Measurements from ENCODE around the gene AADACL2. TPM values are rescaled to one million over a fixed set of nuclear protein-coding genes. Genes with fewer than 3 reads are reported as not detected.

The AADACL2 gene
- total RNA-seq = under 1 TPM in 1 of 2 donors, not detected in 1; 0.62 TPM

GRCh38 chr3:151733613-151734012, at the start of gene AADACL2:
TSS of gene AADACL2 (plus strand) at chr3:151733927. CDS start at chr3:151734036, 109 bp downstream.
- Histone ChIP-seq H3K27me3 (replicated peaks; ENCODE audit: insufficient read depth) (no peaks in the 10 kb centered on the region), H3K27ac (no peak within 1 kb of the TSS), H3K4me1 (replicated peaks) (no peaks in the 10 kb centered on the region), H3K36me3 (no peaks in the 10 kb centered on the region), H3K9me3 (no peaks in the 10 kb centered on the region), H3K4me3 (no peak within 1 kb of the TSS)
- intact Hi-C loops (cut with DNase I) = no loop called here
- TF ChIP-seq CTCF (IDR thresholded peaks at IDR 0.05) (no peak), POLR2A (IDR thresholded peaks at IDR 0.05) (no peak), POLR2AphosphoS5 (IDR thresholded peaks at IDR 0.05) (no peak)
- no peak for DNase-seq (ENCODE audit: low spot score)
- WGBS = 88% methylated on average over 1 of the region's 1 CpG

GRCh38 chr3:151684094-151684493, 49.6 kb upstream of the AADACL2 start:
- Histone ChIP-seq H3K4me1 (replicated peaks) (no peaks in the 10 kb centered on the region), H3K9me3 (no peaks in the 10 kb centered on the region), H3K36me3 (no peaks in the 10 kb centered on the region), H3K27me3 (replicated peaks; ENCODE audit: insufficient read depth) (no peaks in the 10 kb centered on the region), H3K27ac (no peak overlapping the region), H3K4me3 (no peak overlapping the region)
- TF ChIP-seq POLR2A (IDR thresholded peaks at IDR 0.05) = no peak
- no peak for TF ChIP-seq CTCF (IDR thresholded peaks at IDR 0.05)
- TF ChIP-seq POLR2AphosphoS5 (IDR thresholded peaks at IDR 0.05) = no peak
- no peak for DNase-seq (ENCODE audit: low spot score)
- intact Hi-C loops (cut with DNase I) = no loop called here

GRCh38 chr3:151686257-151686656, 47.5 kb upstream of the AADACL2 start:
- WGBS = 81% methylated on average over 3 of the region's 3 CpGs
- intact Hi-C loops (cut with DNase I) = no loop called here
- no peak for DNase-seq (ENCODE audit: low spot score)

GRCh38 chr3:151687076-151687475, 46.7 kb upstream of the AADACL2 start:
- H3K4me1 ChIP-seq (replicated peaks) = no peaks in the 10 kb centered on the region
- H3K4me3 ChIP-seq = no peak overlapping the region
- H3K27me3 ChIP-seq (replicated peaks; ENCODE audit: insufficient read depth) = no peaks in the 10 kb centered on the region
- no peaks in the 10 kb centered on the region for H3K9me3 ChIP-seq
- no peak overlapping the region for H3K27ac ChIP-seq
- H3K36me3 ChIP-seq = no peaks in the 10 kb centered on the region
- TF ChIP-seq POLR2A (IDR thresholded peaks at IDR 0.05) (no peak), CTCF (IDR thresholded peaks at IDR 0.05) (no peak), POLR2AphosphoS5 (IDR thresholded peaks at IDR 0.05) (no peak)
- WGBS = 9% methylated on average over 5 of the region's 5 CpGs
- no peak for DNase-seq (ENCODE audit: low spot score)
- intact Hi-C loops (cut with DNase I) = no loop called here

More at GRCh38 chr3:151686257-151686656, 47.5 kb upstream of the AADACL2 start:
- TF ChIP-seq POLR2A (IDR thresholded peaks at IDR 0.05) (no peak), POLR2AphosphoS5 (IDR thresholded peaks at IDR 0.05) (no peak), CTCF (IDR thresholded peaks at IDR 0.05) (no peak)
- H3K27me3 ChIP-seq (replicated peaks; ENCODE audit: insufficient read depth) = no peaks in the 10 kb centered on the region
- no peak overlapping the region for H3K4me3 ChIP-seq
- H3K9me3 ChIP-seq = no peaks in the 10 kb centered on the region
- no peaks in the 10 kb centered on the region for H3K4me1 ChIP-seq (replicated peaks)
- no peak overlapping the region for H3K27ac ChIP-seq
- no peaks in the 10 kb centered on the region for H3K36me3 ChIP-seq

GRCh38 chr3:151688571-151688970, 45.2 kb upstream of the AADACL2 start:
- intact Hi-C loops (cut with DNase I) = no loop called here
- WGBS = 33% methylated on average over 1 of the region's 1 CpG

More at GRCh38 chr3:151688571-151688970, 45.2 kb upstream of the AADACL2 start:
- TF ChIP-seq POLR2A (IDR thresholded peaks at IDR 0.05) = no peak
- no peaks in the 10 kb centered on the region for H3K9me3 ChIP-seq
- H3K4me1 ChIP-seq (replicated peaks) = no peaks in the 10 kb centered on the region
- no peak overlapping the region for H3K4me3 ChIP-seq
- no peak for DNase-seq (ENCODE audit: low spot score)
- no peak overlapping the region for H3K27ac ChIP-seq
- H3K27me3 ChIP-seq (replicated peaks; ENCODE audit: insufficient read depth) = no peaks in the 10 kb centered on the region
- H3K36me3 ChIP-seq = no peaks in the 10 kb centered on the region

Data from prostate gland (tissue), 2 donors.